GM23338 (cell line): ENCODE results near the gene MCM3AP. TPM values are rescaled to one million over a fixed set of nuclear protein-coding genes. Genes with fewer than 3 reads are reported as not detected.

ENCODE experiments used
- ATAC-seq: fragments of 200-7000 bp; cut with Tn5 transposase; 3 replicates; pipeline ENCODE4 v1.9.1; 2020
- DNase-seq: peaks from one replicate; pipeline ENCODE4 v3.0.0-alpha.2; 2015; ENCODE audit warnings: low spot score
- H2AFZ ChIP-seq: fragments of 200-600 bp; sonication (generic); 2 replicates; pipeline ENCODE4 v1.8.0; 2016; ENCODE audit warnings: antibody characterized with exemption, mild to moderate bottlenecking, moderate library complexity
- H3F3A ChIP-seq: fragments of 200-600 bp; sonication (generic); replicated peaks from 2 replicates; pipeline ENCODE4 v1.8.0; 2017; ENCODE audit warnings: antibody characterized with exemption, mixed run types, low read depth
- H3K27ac ChIP-seq: fragments of 200-600 bp; sonication (generic); 2 replicates; pipeline ENCODE4 v1.6.1; 2016; ENCODE audit warnings: low read depth
- H3K27me3 ChIP-seq: fragments of 200-600 bp; sonication (generic); 2 replicates; pipeline ENCODE4 v1.8.0; 2016; ENCODE audit warnings: mild to moderate bottlenecking, mixed run types, moderate library complexity; ENCODE audit not compliant: insufficient read depth
- H3K36me3 ChIP-seq: fragments of 200-600 bp; sonication (generic); 2 replicates; pipeline ENCODE4 v1.8.0; 2016; ENCODE audit warnings: mild to moderate bottlenecking; ENCODE audit not compliant: insufficient read depth
- H3K4me1 ChIP-seq: fragments of 200-600 bp; sonication (generic); 2 replicates; pipeline ENCODE4 v1.8.0; 2016; ENCODE audit warnings: mild to moderate bottlenecking, moderate library complexity; ENCODE audit not compliant: insufficient read depth
- H3K4me2 ChIP-seq: fragments of 200-600 bp; sonication (generic); 2 replicates; pipeline ENCODE4 v1.7.1; 2017; ENCODE audit warnings: mixed run types
- H3K4me3 ChIP-seq: fragments of 200-600 bp; sonication (generic); 2 replicates; pipeline ENCODE4 v1.6.1; 2016; ENCODE audit warnings: mixed run types
- H3K79me2 ChIP-seq: fragments of 200-600 bp; sonication (generic); replicated peaks from 2 replicates; pipeline ENCODE4 v1.8.0; 2017; ENCODE audit warnings: mild to moderate bottlenecking; ENCODE audit not compliant: insufficient read depth
- H3K9me2 ChIP-seq: fragments of 200-600 bp; sonication (generic); 2 replicates; pipeline ENCODE4 v1.8.0; 2017; ENCODE audit not compliant: insufficient read depth
- H4K20me1 ChIP-seq: fragments of 200-600 bp; sonication (generic); replicated peaks from 2 replicates; pipeline ENCODE4 v1.8.0; 2017; ENCODE audit warnings: mild to moderate bottlenecking; ENCODE audit not compliant: insufficient read depth
- H3K27ac Mint-ChIP-seq: 2 replicates; pipeline ENCODE4 v1.8.0; 2020; ENCODE audit warnings: inconsistent platforms, mild to moderate bottlenecking, moderate library complexity, mixed read lengths
- H3K27me3 Mint-ChIP-seq: 3 replicates; pipeline ENCODE4 v1.8.0; 2022; ENCODE audit warnings: low read depth, mild to moderate bottlenecking, moderate library complexity, mixed read lengths, inconsistent platforms; ENCODE audit not compliant: insufficient read depth, poor library complexity
- H3K36me3 Mint-ChIP-seq: 3 replicates; pipeline ENCODE4 v1.8.0; 2021; ENCODE audit warnings: low read depth, mild to moderate bottlenecking, inconsistent platforms, moderate library complexity, mixed read lengths
- H3K4me1 Mint-ChIP-seq: 3 replicates; pipeline ENCODE4 v1.8.0; 2020; ENCODE audit warnings: mild to moderate bottlenecking, inconsistent platforms, mixed read lengths
- H3K4me3 Mint-ChIP-seq: 3 replicates; pipeline ENCODE4 v1.8.0; 2021; ENCODE audit warnings: moderate library complexity, mild to moderate bottlenecking, inconsistent platforms, mixed read lengths
- H3K9me3 Mint-ChIP-seq: 3 replicates; pipeline ENCODE4 v1.8.0; 2020; ENCODE audit warnings: moderate library complexity, mild to moderate bottlenecking, inconsistent platforms, mixed read lengths
- CREB1 ChIP-seq: fragments of 250-450 bp; sonication (Bioruptor Pico); IDR thresholded peaks from 2 replicates; pipeline ENCODE4 v1.5.0; 2020; ENCODE audit warnings: low read depth, mild to moderate bottlenecking, moderate library complexity
- ETS1 ChIP-seq: IDR thresholded peaks from 2 replicates; pipeline ENCODE4 v1.6.1; 2016; ENCODE audit warnings: antibody characterized with exemption
- EZH2 ChIP-seq: fragments of 200-600 bp; sonication (generic); IDR thresholded peaks from one replicate; pipeline ENCODE4 v1.8.0; 2017; ENCODE audit warnings: antibody characterized with exemption, mild to moderate bottlenecking, low read depth; ENCODE audit not compliant: unreplicated experiment
- EZH2phosphoT487 ChIP-seq: fragments of 200-600 bp; sonication (generic); IDR thresholded peaks from one replicate; pipeline ENCODE4 v1.8.1; 2018; ENCODE audit warnings: antibody characterized with exemption; ENCODE audit not compliant: unreplicated experiment
- JUNB ChIP-seq: IDR thresholded peaks from one replicate; pipeline ENCODE4 v1.6.1; 2016; ENCODE audit warnings: antibody characterized with exemption; ENCODE audit not compliant: unreplicated experiment
- NANOG ChIP-seq: IDR thresholded peaks from 2 replicates; pipeline ENCODE4 v1.6.1; 2016; ENCODE audit warnings: antibody characterized with exemption, borderline replicate concordance
- POLR2AphosphoS5 ChIP-seq: IDR thresholded peaks from 2 replicates; pipeline ENCODE4 v1.6.1; 2016; ENCODE audit warnings: antibody characterized with exemption, low read depth
- REST ChIP-seq: IDR thresholded peaks from one replicate; pipeline ENCODE4 v1.6.1; 2018; ENCODE audit warnings: antibody characterized with exemption; ENCODE audit not compliant: unreplicated experiment
- ZNF114 ChIP-seq: fragments of 250-450 bp; sonication (Bioruptor Pico); IDR thresholded peaks from 2 replicates; pipeline ENCODE4 v1.5.0; 2020; ENCODE audit warnings: mild to moderate bottlenecking, moderate library complexity
- ZNF331 ChIP-seq: fragments of 250-450 bp; sonication (Bioruptor Pico); IDR thresholded peaks from 2 replicates; pipeline ENCODE4 v1.5.0; 2020; ENCODE audit warnings: low read depth, mild to moderate bottlenecking, moderate library complexity
- polyA plus RNA-seq: library from polyadenylated mRNA; unstranded; fragments of >200 nt; fragmentation: Nextera tagmentation; extraction: Ambion mirVana; gene quantifications from 2 replicates; pipeline ENCODE4 v1.2.1, GENCODE V29; 2016
- total RNA-seq: library from RNA; depleted of rRNA; stranded (reverse); fragments of >200 nt; shearing (Covaris generic); gene quantifications from 2 replicates; pipeline ENCODE4 v1.2.3, GENCODE V29; 2014
- TF ChIP-seq, protein P1 (sequence below): fragments of 250-450 bp; sonication (Bioruptor Pico); IDR thresholded peaks from 2 replicates; pipeline ENCODE4 v1.5.0; 2020; ENCODE audit warnings: mild to moderate bottlenecking, moderate library complexity
- TF ChIP-seq, protein P2 (sequence below), 2 experiments: fragments of 200-600 bp in 1 of 2; sonication (generic) in 1 of 2; conservative IDR thresholded peaks; 2 replicates each; pipeline versions ENCODE4 v1.5.1 to v1.6.1; 2016 to 2017; ENCODE audit warnings: antibody characterized with exemption in 2 of 2, low read depth in 2 of 2, mild to moderate bottlenecking in 2 of 2, moderate library complexity in 1 of 2

Gene MCM3AP
- total and polyA plus RNA-seq, 2 experiments from 2014 or later = 39.2 to 123 TPM

DNA sequence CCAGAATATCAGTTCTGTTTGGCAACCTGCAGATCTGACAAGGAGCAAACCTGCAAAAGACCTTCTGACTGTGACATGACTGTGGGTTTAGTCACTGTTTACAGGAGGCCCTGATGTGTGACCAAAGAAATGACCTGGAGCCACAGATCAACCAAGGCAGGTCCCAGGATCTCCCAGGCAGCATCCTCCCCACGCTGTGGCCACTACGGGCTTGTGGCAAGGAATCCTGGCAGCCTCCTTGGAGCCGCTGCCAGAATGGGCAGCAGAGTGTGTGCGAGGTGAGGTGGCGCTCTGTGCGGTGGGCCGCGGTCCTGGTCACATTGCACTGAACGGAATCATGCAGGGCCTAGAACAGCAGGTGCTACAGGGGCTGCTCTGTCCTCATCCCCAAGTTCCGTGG is 15.9 kb downstream of the MCM3AP start:
- H2AFZ ChIP-seq = no peak overlapping the region
- no peak for DNase-seq
- peaks cover 80% of the 10 kb centered on the region for H3K36me3 Mint-ChIP-seq
- TF ChIP-seq, protein P1, sequence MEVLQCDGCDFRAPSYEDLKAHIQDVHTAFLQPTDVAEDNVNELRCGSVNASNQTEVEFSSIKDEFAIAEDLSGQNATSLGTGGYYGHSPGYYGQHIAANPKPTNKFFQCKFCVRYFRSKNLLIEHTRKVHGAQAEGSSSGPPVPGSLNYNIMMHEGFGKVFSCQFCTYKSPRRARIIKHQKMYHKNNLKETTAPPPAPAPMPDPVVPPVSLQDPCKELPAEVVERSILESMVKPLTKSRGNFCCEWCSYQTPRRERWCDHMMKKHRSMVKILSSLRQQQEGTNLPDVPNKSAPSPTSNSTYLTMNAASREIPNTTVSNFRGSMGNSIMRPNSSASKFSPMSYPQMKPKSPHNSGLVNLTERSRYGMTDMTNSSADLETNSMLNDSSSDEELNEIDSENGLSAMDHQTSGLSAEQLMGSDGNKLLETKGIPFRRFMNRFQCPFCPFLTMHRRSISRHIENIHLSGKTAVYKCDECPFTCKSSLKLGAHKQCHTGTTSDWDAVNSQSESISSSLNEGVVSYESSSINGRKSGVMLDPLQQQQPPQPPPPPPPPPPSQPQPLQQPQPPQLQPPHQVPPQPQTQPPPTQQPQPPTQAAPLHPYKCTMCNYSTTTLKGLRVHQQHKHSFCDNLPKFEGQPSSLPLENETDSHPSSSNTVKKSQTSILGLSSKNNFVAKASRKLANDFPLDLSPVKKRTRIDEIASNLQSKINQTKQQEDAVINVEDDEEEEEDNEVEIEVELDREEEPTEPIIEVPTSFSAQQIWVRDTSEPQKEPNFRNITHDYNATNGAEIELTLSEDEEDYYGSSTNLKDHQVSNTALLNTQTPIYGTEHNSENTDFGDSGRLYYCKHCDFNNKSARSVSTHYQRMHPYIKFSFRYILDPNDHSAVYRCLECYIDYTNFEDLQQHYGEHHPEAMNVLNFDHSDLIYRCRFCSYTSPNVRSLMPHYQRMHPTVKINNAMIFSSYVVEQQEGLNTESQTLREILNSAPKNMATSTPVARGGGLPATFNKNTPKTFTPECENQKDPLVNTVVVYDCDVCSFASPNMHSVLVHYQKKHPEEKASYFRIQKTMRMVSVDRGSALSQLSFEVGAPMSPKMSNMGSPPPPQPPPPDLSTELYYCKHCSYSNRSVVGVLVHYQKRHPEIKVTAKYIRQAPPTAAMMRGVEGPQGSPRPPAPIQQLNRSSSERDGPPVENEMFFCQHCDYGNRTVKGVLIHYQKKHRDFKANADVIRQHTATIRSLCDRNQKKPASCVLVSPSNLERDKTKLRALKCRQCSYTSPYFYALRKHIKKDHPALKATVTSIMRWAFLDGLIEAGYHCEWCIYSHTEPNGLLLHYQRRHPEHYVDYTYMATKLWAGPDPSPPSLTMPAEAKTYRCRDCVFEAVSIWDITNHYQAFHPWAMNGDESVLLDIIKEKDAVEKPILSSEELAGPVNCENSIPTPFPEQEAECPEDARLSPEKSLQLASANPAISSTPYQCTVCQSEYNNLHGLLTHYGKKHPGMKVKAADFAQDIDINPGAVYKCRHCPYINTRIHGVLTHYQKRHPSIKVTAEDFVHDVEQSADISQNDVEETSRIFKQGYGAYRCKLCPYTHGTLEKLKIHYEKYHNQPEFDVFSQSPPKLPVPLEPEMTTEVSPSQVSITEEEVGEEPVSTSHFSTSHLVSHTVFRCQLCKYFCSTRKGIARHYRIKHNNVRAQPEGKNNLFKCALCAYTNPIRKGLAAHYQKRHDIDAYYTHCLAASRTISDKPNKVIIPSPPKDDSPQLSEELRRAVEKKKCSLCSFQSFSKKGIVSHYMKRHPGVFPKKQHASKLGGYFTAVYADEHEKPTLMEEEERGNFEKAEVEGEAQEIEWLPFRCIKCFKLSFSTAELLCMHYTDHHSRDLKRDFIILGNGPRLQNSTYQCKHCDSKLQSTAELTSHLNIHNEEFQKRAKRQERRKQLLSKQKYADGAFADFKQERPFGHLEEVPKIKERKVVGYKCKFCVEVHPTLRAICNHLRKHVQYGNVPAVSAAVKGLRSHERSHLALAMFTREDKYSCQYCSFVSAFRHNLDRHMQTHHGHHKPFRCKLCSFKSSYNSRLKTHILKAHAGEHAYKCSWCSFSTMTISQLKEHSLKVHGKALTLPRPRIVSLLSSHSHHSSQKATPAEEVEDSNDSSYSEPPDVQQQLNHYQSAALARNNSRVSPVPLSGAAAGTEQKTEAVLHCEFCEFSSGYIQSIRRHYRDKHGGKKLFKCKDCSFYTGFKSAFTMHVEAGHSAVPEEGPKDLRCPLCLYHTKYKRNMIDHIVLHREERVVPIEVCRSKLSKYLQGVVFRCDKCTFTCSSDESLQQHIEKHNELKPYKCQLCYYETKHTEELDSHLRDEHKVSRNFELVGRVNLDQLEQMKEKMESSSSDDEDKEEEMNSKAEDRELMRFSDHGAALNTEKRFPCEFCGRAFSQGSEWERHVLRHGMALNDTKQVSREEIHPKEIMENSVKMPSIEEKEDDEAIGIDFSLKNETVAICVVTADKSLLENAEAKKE (CRISPR knock-in tag) = no peak
- TF ChIP-seq NANOG (no peak), ZNF331 (CRISPR knock-in tag) (no peak), ETS1 (no peak), EZH2phosphoT487 (no peak), CREB1 (CRISPR knock-in tag) (no peak), JUNB (no peak), EZH2 (no peak), ZNF114 (CRISPR knock-in tag) (no peak), POLR2AphosphoS5 (no peak), REST (no peak)
- TF ChIP-seq, protein P2, sequence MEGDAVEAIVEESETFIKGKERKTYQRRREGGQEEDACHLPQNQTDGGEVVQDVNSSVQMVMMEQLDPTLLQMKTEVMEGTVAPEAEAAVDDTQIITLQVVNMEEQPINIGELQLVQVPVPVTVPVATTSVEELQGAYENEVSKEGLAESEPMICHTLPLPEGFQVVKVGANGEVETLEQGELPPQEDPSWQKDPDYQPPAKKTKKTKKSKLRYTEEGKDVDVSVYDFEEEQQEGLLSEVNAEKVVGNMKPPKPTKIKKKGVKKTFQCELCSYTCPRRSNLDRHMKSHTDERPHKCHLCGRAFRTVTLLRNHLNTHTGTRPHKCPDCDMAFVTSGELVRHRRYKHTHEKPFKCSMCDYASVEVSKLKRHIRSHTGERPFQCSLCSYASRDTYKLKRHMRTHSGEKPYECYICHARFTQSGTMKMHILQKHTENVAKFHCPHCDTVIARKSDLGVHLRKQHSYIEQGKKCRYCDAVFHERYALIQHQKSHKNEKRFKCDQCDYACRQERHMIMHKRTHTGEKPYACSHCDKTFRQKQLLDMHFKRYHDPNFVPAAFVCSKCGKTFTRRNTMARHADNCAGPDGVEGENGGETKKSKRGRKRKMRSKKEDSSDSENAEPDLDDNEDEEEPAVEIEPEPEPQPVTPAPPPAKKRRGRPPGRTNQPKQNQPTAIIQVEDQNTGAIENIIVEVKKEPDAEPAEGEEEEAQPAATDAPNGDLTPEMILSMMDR (conservative IDR thresholded peaks at IDR 0.05; ENCODE audit: low read depth in 2 of 2) = no peak
- no peak overlapping the region for H3K4me3 ChIP-seq
- peaks cover 8% of the 10 kb centered on the region for H3K27me3 Mint-ChIP-seq
- H3K79me2 ChIP-seq = no peaks in the 10 kb centered on the region
- H3K4me1 ChIP-seq = no peaks in the 10 kb centered on the region
- no peaks in the 10 kb centered on the region for H3K9me3 Mint-ChIP-seq
- 0 out of 2 replicates have a peak, but pooled peaks cover 6% of the 10 kb centered on the region for H3F3A ChIP-seq
- no peak overlapping the region for H3K27ac Mint-ChIP-seq
- H3K27ac ChIP-seq = no peak overlapping the region
- no peaks in the 10 kb centered on the region; the same call in 2 of the 3 replicates for H3K4me1 Mint-ChIP-seq
- no peak overlapping the region for H3K4me2 ChIP-seq
- H3K9me2 ChIP-seq = no peaks in the 10 kb centered on the region
- H3K27me3 ChIP-seq = no peaks in the 10 kb centered on the region
- H4K20me1 ChIP-seq = peaks cover 10% of the 10 kb centered on the region; the same call in 1 of the 2 replicates
- no peak for ATAC-seq
- H3K36me3 ChIP-seq = peaks cover 38% of the 10 kb centered on the region
- no peak overlapping the region for H3K4me3 Mint-ChIP-seq
